Transverse colon (tissue), 4 donors: ENCODE results near the gene SHC1.

ENCODE experiments used
- CTCF ChIP-seq, 5 experiments: fragments of 200-600 bp in 3 of 5; fragments of 450-650 bp in 2 of 5; sonication (generic) in 3 of 5; IDR thresholded peaks; 1 replicate in 2 of 5; 2 replicates in 3 of 5; pipeline ENCODE4 v1.5.1; 2016 to 2017; ENCODE audit warnings: antibody characterized with exemption in 5 of 5, inconsistent platforms in 3 of 5, mild to moderate bottlenecking in 2 of 5, moderate library complexity in 1 of 5
- EP300 ChIP-seq: sonication (generic); formaldehyde crosslinking; IDR thresholded peaks from one replicate; pipeline ENCODE4 v1.6.1; 2017; ENCODE audit warnings: antibody characterized with exemption, low read depth
- POLR2A ChIP-seq: fragments of 450-650 bp; IDR thresholded peaks from one replicate; pipeline ENCODE4 v1.6.1; 2016; ENCODE audit warnings: antibody characterized with exemption, mild to moderate bottlenecking, moderate library complexity
- POLR2AphosphoS5 ChIP-seq, 3 donors: sonication (generic); formaldehyde crosslinking; IDR thresholded peaks; one replicate each; pipeline ENCODE4 v1.6.1; 2016; ENCODE audit warnings: antibody characterized with exemption in 3 of 3

- TF ChIP-seq CTCF (IDR thresholded peaks at IDR 0.05), result peak in 4 of 5 experiments; percentile 35 to 83 (median 64)
- peak; percentile 85 to 92 (median 91) for TF ChIP-seq POLR2AphosphoS5 (IDR thresholded peaks at IDR 0.05)
- no peak for TF ChIP-seq EP300
- TF ChIP-seq POLR2A, result peak; percentile 89
These were observed 9.1 kb downstream of the SHC1 start, which contains the start of gene PYGO2 for GRCh38 chr1:154961207-154962155.
